GM21786 (cell line): ENCODE measurements around the gene FEM1B.

ENCODE experiments used
- ATAC-seq: cut with Tn5 transposase; IDR thresholded peaks from one replicate; pipeline ENCODE4 v1.9.1; 2021; ENCODE audit not compliant: unreplicated experiment

Gene FEM1B

DNA sequence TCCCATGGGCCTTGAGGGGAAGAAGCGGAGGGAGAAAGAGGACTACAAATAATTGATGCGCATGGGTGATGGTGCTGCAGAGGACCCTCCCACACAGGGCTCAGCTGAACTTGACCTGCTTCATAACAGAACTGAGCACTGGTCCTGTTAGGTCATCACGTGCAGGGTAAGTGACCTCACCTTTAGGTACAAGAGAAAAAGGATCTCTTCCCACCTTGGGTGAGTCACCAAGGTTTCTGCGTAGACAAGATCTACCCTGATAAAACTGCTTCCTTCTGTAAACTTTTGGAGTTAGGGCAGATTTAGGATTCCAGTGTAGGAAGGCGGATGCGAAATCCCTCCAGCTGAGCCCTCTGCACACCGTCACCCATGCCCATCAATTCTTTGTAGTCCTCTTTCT is 67.1 kb downstream of the FEM1B start:
- ATAC-seq: no peak
